Measurements from ENCODE around the gene CBFA2T2. TPM values are rescaled to one million over a fixed set of nuclear protein-coding genes. Genes with fewer than 3 reads are reported as not detected.
A peak's percentile ranks its signal among the peaks of the same experiment; 100 is the strongest.

CBFA2T2 gene
- total and polyA plus RNA-seq, 2 of the 4 experiments (the other 2 are of a cell fraction), result 3.8 to 6.2 TPM

GRCh38 chr20:33490934-33491656 lies 1.2 kb downstream of the CBFA2T2 start:
- peak overlapping the region; percentile 14; the same call in 1 of the 2 replicates for H3K18ac ChIP-seq (ENCODE audit: low read depth, low read length)
- intact Hi-C loops (cut with micrococcal nuclease) (loop anchor here (5.0 kb wide), 1 partner anchor 41 kb away; no protein-coding TSS in a partner anchor), in situ Hi-C loops (cut with MboI; ENCODE audit: low sequenced_read_pairs) (no loop called here), dilution Hi-C loops (cut with HindIII; ENCODE audit: low sequenced_read_pairs, unreplicated experiment) (no loop called here)
- peak overlapping the region; percentile 99 for H3K4me2 ChIP-seq (ENCODE audit: low read depth, low read length)
- no peak for TF ChIP-seq RFX5 (IDR thresholded peaks at IDR 0.05; ENCODE audit: low read depth, low read length)
- no peak for TF ChIP-seq USF2 (IDR thresholded peaks at IDR 0.05; ENCODE audit: low read depth, low read length)
- no peak for TF ChIP-seq BHLHE40 (IDR thresholded peaks at IDR 0.05; ENCODE audit: low read depth, low read length)
- no peak for TF ChIP-seq FOS (IDR thresholded peaks at IDR 0.05; ENCODE audit: low read depth, low read length)
- H2AFZ ChIP-seq (replicated peaks; ENCODE audit: low read length, poor library complexity), result peak overlapping the region; percentile 96
- peak overlapping the region; percentile 89 for H3K9ac ChIP-seq (ENCODE audit: low read depth, low read length)
- no peaks in the 10 kb centered on the region for H3K4me1 ChIP-seq (ENCODE audit: control insufficient read depth, insufficient read depth, low read length)
- ChIA-PET CTCF (no interaction called here), POLR2A (ENCODE audit: unreplicated experiment) (interaction anchor here (0.6 to 0.7 kb wide), 2 partner anchors 512 to 1793 kb away, joined by 3 to 4 read pairs; no protein-coding TSS in a partner anchor)
- H2BK5ac ChIP-seq (ENCODE audit: low read depth, low read length, poor library complexity, severe bottlenecking), result peak overlapping the region; percentile 21
- H4K20me1 ChIP-seq (ENCODE audit: insufficient read depth, low read length), result peaks cover 4% of the 10 kb centered on the region; the same call in 1 of the 2 replicates
- ATAC-seq (ENCODE audit: low read depth) (no peak), DNase-seq (no peak)
- WGBS, 2 experiments (ENCODE audit: extremely low coverage in 2 of 2, insufficient read length in 1 of 2), result no CpG with 5 or more reads among the region's 8 CpGs
- H3K9me1 ChIP-seq (ENCODE audit: insufficient read depth, low read length), result no peaks in the 10 kb centered on the region
- no peak overlapping the region for H2BK20ac ChIP-seq (ENCODE audit: low read depth, low read length)
- H3K14ac ChIP-seq (replicated peaks; ENCODE audit: low read depth, low read length), result peak overlapping the region; percentile 22; the same call in 1 of the 2 replicates
- peak overlapping the region; percentile 76 for H3K4me3 ChIP-seq (ENCODE audit: insufficient read depth, low read depth, low read length)
- 0 out of 2 replicates have a peak overlapping the region, but pooled peaks have one; percentile 6 for H4K91ac ChIP-seq (ENCODE audit: insufficient read depth, low read depth, low read length)
- H4K5ac ChIP-seq (ENCODE audit: low read depth, low read length), result peak overlapping the region; percentile 15
- H2AK9ac ChIP-seq (replicated peaks; ENCODE audit: low read depth, low read length, poor library complexity), result peak overlapping the region; percentile 92
- peaks cover 4% of the 10 kb centered on the region for H3K36me3 ChIP-seq (ENCODE audit: control insufficient read depth, insufficient read depth, low read length)
- H3K9me3 ChIP-seq (ENCODE audit: control insufficient read depth, insufficient read depth, low read length), result no peaks in the 10 kb centered on the region
- H4K8ac ChIP-seq (ENCODE audit: low read depth in 2 of 2, low read length in 2 of 2), result peak overlapping the region in 1 of 2 experiments; percentile 53; a peak in 2 of 4 replicates
- peaks cover 22 to 33% of the 10 kb centered on the region in 2 experiments for H3K79me1 ChIP-seq (ENCODE audit: low read depth in 1 of 2, low read length in 2 of 2)
- H2AK5ac ChIP-seq (ENCODE audit: low read depth, low read length), result peak overlapping the region; percentile 57; the same call in 1 of the 2 replicates
- peak overlapping the region; percentile 94 for H3K23ac ChIP-seq (ENCODE audit: low read depth, low read length)
- H3K4ac ChIP-seq (ENCODE audit: low read depth, low read length), result peak overlapping the region; percentile 45; the same call in 1 of the 2 replicates
- H2BK120ac ChIP-seq (ENCODE audit: low read depth, low read length), result no peak overlapping the region
- no peak overlapping the region for H2BK15ac ChIP-seq (ENCODE audit: low read depth, low read length)
- no TSS peak for BruUV-seq (replicated peaks)
- peak overlapping the region; percentile 60; the same call in 1 of the 2 replicates for H3K56ac ChIP-seq (ENCODE audit: extremely low read depth, insufficient read depth, low read length)
- peak overlapping the region; percentile 46 for H3K27ac ChIP-seq (ENCODE audit: insufficient read depth, low read length)
- H3K27me3 ChIP-seq (ENCODE audit: control insufficient read depth, insufficient read depth, low read length), result no peaks in the 10 kb centered on the region

Data from IMR-90 (cell line).